SU-DHL-6 (cell line): ENCODE results near the gene CYBA.

Experiments used
- EZH2phosphoT487 ChIP-seq: fragments of 200-600 bp; sonication (generic), shearing (Covaris generic); conservative IDR thresholded peaks from 2 replicates; pipeline ENCODE4 v1.6.1; 2018; ENCODE audit warnings: mild to moderate bottlenecking, antibody characterized with exemption, low read length, moderate library complexity, mixed read lengths
- TF ChIP-seq, protein P1 (sequence below): fragments of 200-600 bp; sonication (generic); IDR thresholded peaks from one replicate; pipeline ENCODE4 v1.5.1; 2017; ENCODE audit warnings: antibody characterized with exemption, mild to moderate bottlenecking, low read length, moderate library complexity; ENCODE audit not compliant: insufficient read depth, poor library complexity, severe bottlenecking

DNA sequence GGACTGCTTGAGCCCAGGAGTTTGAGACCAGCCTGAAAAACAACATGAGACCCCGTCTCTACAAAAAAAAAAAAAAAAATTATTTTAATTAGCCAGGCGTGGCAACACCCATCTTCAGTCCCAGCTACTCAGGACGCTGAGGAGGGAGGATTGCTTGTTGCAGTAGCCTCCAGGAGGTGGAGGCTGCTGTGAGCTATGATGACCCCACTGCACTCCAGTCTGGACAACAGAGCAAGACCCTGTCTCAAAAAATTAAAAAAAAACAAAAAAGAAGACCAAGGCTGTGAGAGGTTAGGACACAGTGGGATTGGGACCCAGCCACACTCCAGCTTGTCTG, 36.8 kb upstream of the CYBA start:
- TF ChIP-seq, protein P1, sequence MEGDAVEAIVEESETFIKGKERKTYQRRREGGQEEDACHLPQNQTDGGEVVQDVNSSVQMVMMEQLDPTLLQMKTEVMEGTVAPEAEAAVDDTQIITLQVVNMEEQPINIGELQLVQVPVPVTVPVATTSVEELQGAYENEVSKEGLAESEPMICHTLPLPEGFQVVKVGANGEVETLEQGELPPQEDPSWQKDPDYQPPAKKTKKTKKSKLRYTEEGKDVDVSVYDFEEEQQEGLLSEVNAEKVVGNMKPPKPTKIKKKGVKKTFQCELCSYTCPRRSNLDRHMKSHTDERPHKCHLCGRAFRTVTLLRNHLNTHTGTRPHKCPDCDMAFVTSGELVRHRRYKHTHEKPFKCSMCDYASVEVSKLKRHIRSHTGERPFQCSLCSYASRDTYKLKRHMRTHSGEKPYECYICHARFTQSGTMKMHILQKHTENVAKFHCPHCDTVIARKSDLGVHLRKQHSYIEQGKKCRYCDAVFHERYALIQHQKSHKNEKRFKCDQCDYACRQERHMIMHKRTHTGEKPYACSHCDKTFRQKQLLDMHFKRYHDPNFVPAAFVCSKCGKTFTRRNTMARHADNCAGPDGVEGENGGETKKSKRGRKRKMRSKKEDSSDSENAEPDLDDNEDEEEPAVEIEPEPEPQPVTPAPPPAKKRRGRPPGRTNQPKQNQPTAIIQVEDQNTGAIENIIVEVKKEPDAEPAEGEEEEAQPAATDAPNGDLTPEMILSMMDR, result no peak
- no peak for TF ChIP-seq EZH2phosphoT487
